Glomerular visceral epithelial cell (primary cell): Measurements from ENCODE around the gene SCAMP2.
"Not testable (repeated sequence)": the region's sequence is repeated elsewhere in the genome, so short reads cannot be mapped to it uniquely, and the experiment has no call there.

ENCODE experiments used
- DNase-seq: peaks from one replicate; pipeline ENCODE4 v3.0.0-alpha.2; 2016; ENCODE audit errors: extremely low spot score

SCAMP2 gene

DNA sequence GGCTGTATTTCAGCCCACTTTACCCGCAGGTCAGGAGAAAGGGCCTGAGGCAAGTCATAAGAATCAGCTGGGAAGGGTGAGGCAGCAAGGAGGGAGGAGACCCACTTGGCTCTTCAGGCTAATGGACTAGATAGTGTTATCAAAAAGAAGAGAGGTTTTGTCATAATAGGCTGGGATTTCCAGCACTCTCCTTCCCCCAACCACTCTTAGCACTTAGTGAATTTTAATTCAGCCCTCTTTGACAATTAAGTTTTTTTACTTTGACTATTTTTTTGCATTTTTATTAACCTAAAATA, 17.4 kb upstream of the SCAMP2 start:
- no peak for DNase-seq

DNA sequence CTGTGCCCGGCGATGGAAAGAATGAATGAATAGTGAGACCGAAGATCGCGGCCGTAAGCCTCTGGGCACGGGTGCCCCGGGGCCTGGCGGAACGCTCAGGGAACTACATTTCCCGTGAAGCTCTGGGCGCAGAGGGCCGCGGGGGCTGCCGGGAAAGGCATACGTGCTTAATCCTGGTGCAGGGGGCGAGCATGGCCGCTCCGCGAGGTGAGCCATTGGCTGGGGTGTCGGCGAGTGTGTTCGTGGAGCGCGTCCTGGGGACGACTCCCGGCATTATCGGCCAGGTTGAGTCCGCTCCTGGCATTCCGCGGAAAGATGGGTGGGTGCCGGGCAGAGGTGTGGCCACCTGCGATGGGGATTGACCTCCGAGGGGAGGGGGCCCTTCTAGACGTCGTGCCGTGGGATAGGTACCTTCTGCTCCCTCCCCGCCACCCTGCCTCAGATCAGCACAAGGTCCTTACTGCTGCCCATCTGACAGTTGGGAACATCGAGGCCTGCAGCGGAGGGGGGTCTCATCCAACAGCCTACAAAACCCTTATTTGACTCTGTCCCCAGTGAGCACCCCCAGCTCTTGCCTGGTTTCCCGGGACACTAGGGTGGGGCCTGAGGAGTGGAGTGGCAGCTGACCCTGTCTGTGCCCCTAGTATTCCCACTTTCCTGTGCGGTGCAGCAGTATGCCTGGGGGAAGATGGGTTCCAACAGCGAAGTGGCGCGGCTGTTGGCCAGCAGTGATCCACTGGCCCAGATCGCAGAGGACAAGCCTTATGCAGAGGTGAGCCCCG, 16.9 kb upstream of the SCAMP2 start, which contains the start of gene MPI:
Gene MPI (plus strand): TSS at position 160 of the 782 bp plus-strand sequence. CDS start 32 bp downstream, at position 192.
- peak; percentile 80 for DNase-seq

DNA sequence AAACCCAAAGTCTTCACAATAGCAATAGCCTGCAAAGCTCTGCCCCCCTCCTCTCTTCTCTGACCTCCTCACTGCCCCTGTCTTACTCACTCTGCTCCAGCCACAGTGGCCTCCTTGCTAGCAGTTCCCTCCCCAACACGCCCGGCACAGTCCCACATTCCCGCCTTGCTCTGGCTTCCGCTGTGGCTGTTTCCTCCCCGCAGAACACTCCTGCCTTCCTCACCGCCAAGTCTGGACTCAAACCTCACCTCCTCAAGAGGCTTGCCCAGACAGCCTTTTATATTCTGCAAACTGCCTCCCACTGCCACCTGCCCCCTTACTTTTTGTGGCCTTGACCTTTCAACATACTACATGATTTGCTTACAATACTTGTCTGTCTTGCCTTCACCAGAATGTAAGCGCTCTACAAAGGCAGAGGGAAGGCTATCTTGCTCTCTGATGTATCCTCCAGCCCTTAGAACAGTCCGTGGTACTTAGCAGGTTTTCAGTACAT, 16.3 kb upstream of the SCAMP2 start:
- no peak for DNase-seq

DNA sequence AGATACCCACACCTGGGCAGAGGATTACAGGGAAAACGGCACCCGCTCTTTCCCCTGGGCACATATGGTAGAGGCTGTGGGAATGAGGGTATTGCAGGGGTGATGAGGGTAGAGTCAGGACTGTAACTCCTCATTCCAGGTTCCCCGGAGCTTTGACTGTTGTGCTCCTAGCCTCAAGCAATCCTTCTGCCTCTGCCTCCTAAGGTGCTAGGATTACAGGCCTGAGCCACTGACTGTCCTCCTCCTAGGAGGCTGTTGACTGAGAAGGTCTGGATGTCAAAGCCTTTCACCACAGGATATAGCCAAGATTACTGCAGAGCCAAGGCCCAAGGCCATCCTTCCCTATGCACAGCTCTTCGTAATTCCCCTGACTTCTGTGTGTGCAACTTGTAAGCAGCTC, 15.6 kb upstream of the SCAMP2 start:
- DNase-seq, result no peak

DNA sequence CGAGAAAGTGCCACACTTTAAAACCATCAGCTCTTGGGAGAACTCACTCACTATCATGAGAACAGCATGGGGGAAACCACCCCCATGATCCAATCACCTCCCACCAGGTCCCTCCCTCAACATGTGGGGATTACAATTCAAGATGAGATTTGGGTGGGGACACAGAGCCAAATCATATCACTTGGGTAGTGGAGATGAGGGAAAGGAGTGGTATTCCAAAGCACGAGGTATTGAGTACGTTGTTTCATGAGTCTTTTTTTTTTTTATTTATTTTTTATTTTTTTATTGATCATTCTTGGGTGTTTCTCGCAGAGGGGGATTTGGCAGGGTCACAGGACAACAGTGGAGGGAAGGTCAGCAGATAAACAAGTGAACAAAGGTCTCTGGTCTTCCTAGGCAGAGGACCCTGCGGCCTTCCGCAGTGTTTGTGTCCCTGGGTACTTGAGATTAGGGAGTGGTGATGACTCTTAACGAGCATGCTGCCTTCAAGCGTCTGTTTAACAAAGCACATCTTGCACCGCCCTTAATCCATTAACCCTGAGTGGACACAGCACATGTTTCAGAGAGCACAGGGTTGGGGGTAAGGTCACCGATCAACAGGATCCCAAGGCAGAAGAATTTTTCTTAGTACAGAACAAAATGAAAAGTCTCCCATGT, 14.5 kb upstream of the SCAMP2 start:
- not testable (repeated sequence) for DNase-seq

DNA sequence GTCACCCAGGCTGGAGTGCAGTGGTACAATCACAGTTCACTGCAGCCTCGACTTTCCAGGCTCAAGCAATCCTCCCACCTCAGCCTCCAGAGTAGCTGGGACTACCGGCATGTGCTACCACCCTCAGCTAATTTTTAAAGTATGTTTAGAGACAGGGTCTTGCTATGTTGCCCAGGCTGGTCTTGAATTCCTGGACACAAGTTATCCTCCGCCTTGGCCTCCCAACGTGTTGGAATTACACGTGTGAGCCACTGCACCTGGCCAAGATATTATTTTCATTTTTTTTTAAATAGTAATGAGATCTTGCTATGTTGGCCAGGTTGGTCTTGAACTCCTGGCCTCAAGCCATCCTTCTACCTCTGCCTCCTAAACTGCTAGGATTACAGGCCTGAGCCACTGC, 12.3 kb upstream of the SCAMP2 start:
- no peak for DNase-seq

DNA sequence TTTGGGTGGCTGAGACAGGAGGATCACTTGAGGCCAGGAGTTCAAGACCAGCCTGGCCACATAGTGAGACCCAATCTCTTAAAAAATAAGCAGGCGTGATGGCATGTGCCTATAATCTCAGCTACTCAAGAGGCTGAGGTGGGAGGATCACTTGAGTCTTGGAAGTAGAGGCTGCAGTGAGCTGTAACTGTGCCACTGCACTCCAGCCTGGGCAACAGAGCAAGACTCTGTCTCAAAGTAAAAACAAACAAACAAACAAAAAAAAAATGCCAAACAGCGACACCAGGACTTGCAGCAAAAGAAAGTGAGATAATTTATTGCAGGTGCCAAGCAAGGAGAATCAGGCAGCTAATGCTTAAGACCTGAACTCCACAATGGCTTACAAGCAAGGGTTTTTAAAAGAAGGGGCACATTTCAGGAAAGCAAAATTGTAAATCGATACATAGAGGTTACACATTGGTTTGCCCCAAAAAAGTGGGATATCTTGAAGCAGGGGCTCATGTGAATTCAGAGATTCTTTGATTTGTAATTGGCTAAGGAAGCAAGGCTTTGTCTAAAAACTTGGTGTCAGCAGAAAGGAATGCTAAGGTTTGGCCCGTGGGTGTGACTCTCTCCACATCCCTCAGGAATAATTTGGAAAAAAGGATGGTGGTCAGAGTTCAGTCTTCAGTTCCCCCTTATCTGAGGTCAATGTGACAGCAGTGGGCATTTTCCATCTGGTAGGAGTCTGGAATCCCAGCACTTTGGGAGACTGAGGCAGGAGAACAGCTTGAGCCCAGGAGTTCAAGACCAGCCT, 11.5 kb upstream of the SCAMP2 start:
- no peak for DNase-seq

DNA sequence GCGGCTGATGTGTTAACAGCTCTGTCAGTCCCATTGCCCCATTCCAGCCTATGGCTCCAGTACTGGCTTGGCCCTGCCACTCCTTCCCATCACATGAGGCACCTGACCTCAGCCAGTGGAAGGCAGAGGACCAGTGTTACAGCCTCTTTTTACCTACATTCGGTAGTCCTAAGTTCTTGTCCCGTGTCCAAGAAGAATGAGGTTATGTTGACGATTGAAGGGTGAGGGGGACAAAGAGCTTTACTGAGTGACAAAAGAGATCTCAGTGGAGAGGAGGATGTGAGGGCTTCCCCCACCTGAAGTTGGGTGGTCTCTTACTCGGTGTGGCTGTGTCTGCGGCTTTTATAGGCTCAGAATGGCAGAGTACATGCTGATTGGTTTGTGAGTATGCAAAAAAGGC, 9.4 kb upstream of the SCAMP2 start:
- no peak for DNase-seq

DNA sequence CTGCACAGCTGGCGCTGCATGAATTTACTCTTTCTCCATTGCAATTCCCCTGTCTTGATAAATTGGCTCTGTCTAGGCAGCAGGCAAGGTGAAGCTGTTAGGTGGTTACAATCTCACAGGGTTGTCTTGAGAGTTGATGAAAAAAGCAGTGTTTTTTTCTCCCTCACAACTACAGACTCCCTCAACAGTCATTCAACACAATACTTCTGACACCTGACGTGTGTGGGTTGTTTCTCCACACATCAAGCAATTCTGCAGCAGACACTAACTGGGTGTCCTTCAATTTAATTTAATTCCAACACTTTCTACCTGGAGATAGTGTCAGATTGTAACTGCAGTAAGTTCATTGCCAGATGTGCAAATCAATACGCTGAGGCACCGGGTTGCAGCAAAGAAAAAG, 5.1 kb upstream of the SCAMP2 start:
- no peak for DNase-seq

DNA sequence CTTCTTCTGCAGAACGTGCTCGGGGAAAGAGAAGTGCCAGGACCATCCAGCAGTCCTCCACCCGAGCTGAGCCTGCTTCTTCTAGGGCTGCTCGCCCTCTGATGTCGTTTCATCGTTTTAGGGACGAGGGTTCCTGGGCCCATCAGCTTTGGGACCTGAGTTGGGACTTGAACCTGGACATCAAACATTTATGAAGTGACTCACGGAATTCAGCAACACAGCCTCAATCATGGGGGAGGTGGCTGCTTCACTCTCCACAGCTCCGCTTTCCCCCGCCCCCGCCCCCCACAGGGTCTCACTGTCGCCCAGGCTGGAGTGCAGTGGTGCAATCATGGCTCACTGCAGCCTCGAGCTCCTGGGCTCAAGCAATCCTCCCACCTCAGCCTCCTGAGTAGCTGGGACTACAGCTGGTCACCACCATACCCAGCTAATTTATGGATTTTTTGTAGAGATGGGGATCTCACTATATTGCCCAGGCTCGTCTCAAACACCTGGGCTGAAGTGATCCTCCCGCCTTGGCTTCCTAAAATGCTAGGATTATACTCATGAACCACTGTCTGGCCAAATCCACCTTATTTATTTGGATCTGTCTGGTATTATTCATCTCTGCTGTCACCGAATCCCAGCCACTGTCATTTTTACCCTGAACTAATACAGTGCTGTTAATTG, 725 bp upstream of the SCAMP2 start:
- DNase-seq, result no peak

DNA sequence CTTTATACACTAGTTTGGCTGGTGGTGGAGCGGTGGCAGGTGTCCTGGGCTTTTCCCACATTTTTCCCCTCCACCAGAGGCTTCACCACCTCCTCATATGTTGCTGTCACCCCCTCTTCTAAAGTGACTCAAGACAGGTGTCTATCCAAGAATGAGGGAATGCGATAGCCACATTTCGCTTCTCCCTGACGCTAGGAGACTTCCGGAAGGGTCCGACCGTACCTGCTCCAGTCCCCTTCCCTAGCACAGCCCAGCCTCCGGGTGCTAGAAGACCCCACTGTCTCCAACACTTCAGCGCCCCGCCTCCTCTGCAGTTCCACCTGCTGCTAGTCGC, 496 bp downstream of the SCAMP2 start:
- no peak for DNase-seq

DNA sequence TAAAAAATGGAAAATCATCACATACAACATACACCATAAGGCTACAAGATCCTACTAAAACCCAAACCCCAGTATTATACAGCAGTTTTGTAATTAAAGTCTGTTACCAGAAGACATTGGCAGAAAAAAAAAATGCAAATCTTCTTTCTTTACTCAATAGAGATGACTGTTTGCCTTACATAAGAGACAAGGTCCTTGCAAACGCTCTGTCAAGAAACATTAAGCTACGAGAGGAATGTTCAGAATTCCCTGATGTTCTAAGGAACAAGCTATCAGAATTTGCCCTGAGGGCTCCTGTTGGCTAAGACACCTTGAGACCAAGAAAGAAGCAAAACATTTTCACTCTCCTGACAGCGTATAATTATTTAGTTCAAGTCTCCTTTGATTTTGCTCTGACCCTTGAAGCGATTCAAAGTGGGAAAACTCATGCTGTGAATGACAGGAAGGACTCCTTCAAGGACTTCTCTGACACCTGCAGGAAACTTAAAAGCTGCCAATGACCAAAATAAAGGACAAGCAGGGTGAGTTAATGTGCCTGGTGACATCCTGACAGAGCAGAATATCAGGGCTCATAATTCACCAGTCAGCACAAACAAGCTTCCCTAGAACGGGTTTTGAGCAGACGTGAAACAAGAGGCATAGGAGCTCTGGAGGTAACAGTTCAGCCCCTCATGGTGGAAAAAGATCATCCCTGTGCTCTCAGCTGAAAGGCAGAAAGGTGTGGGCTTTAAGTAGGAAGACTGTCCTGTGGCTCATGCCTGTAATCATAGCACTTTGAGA, 2.5 kb downstream of the SCAMP2 start:
- DNase-seq, result no peak

DNA sequence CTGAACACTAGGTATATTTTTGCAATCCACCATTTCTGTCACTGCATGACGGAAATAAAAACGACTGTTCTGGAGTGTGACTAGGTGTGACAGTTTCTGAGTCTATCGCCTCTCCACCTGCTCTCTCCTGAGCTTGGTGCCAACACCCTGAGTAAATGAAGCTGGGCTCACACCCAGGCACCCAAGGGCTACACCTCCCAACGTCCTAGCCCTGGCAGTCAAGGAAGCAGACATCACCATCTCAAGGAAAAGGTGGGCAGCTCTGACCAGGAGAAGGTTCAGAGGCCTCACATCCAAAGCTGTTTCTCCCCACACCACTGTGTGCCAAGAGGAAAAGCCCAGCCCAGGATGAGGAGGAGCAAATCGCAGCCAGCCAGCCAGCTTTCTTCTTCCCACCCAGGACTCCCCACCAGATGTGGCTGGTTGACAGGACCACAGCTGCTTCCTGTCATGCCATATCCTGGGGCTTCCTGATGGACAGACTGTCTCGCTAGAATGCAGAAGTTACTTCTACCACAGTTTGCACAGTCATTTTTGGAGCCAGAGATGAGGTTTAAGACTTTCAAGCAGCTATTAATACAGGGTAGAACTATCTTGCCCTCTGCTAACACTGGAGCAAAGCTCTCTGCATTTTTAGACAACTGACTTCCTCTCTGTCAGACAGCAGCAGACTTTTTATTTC, 3.3 kb downstream of the SCAMP2 start:
- DNase-seq, result no peak

DNA sequence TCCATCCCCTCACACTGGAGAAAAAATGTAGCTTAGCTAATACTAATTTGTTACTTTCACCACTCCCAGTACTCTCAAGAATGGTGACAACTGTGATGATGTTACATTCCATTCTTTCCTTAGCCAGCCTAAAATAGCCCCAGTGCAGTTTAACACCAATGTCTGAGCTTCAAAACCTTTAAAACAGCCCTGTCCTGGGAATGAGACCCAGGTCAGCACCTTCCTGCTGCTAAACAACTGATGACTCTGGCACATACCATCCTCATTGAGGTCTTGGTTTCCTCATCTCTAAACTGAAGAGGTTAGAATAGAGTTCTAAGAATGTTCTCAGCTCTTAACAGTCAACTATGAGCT, 3.8 kb downstream of the SCAMP2 start:
- no peak for DNase-seq

DNA sequence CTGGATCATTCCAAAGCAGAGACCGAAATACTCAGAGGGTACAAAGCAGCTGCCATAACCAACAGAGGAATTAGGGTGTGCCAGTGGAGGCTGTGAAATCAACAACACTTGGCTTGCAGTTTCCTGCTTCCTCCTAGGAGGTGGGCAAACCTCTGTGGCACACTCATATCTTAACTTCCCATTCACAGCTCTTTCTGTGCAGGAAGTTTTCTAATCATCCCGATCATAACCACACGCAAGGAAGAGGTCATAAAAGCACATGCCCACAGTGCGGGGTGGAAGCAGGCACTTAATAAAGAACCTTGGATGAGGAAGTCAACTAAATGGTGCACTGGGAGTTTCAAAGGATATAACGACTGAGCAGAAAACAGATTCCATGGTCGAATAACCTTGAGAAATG, 5.1 kb downstream of the SCAMP2 start:
- peak; percentile 48 for DNase-seq

DNA sequence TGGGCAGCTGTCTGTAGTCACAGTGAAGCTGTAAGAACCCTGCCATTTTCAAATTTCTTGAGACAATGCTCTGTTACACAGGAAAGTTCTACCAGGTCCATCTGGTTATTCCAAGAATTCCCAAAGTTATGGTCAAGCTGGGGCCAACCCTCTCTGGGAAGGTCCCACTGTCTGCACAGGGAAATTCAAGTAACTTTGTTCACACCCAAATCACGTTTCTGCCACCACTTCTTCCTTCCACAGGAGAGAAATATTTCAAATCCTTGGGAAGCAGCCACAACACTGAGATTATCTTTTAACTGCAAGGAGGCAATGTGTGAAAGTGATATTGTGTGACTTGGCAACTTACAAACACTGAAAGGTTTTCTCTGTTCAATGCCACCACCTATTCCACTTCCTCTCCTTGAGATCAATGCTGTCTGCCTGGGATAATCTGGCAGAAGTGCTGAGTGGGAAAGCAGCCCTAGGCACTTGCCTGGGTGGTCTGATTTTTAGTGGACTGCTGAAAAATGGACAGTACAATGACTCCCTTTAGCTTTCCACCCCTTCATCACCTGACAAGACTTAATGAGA, 5.6 kb downstream of the SCAMP2 start:
- DNase-seq, result no peak

DNA sequence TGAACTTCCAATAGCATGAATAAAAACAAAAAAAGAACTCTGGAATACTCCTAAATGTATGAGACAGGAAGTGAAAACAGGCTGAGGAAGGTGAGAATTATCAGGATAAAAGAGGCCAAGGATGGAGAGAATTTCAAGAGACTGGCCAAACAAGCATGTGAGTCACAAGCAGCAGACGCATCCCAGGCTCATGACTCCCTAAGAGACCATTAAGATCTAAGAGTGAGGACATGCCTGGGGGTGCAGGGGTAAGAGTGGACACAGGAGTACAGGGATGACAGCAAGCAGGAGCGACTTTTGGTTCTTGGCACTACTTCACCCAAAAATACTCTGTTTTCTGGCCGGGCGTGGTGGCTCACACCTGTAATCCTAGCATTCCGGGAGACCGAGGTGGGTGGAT, 7.1 kb downstream of the SCAMP2 start:
- peak; percentile 70 for DNase-seq

DNA sequence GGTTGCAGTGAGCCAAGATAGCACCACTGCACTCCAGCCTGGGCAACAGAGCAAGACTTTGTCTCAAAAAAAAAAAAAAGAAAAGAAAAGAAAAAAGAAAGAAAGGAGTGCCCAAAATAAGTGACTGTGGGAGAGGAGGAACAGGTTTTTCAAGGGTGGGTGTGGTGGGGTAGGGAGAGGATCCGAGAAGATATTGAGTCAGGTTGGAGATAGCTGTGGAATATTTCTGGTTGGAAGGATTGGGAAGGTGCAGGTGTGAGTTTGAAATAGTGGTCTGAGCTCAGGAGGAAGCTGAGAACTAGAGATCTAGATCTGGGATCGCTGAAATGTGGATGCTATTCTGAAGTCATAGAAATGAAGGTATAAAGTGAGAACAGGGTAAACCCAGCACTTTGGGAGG, 7.8 kb downstream of the SCAMP2 start:
- DNase-seq, result no peak

DNA sequence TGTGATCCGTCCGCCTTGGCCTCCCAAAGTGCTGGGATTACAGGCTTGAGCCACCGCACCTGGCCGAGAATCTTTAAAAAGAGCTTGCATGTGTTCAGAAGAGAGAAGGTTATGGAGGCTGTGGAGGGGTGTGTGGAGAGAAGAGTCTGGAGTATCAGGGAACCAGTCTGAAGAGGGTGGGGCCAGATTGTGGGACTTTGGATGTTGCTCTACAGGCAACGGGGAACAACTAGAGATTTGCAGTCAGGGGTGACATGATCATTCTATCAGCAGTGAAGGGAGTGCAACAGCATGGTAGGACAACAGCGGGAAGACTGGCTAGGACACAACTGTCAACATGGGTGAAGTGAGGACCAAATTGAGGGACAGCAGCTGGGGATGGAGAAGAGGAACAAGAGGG, 8.9 kb downstream of the SCAMP2 start:
- DNase-seq, result no peak

DNA sequence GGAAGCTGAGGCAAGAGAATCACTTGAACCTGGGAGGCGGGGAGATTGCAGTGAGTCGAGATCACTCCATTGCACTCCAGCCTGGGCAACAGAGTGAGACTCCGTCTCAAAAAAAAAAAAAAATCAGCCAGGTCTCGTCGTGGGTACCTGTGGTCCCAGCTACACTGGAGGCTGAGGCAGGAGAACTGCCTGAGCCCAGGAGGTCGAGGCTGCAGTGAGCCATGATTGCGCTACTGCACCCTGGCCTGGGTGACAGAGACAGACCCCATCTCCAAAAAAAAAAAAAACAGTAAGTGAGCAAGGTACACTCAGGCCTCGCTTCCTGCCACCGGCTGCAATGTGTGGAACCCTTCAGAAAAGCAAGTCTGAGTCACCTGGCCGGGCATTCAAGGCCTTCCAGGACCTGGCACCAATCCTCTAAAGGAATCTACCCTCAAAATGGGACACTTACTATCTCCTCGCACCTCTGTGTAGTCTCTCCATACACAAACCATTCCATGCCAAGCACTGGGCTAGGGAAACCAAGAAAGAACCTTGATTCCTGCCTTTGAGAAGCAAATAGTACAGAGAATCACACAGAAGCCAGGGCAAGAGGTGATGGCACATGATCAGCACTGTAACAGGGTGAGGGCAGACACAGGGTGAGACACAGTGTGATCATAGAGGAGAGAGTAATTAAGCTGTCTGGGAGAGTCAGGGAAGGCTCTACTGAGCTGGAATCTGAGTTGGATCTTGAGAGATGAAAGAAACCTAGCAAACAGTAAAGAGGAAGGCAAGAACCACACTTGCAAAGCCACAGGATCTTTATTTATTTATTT, 9.7 kb downstream of the SCAMP2 start:
- peak; percentile 65 for DNase-seq
